GM12878 (cell line): ENCODE results near the gene FMOD. TPM values are rescaled to one million over a fixed set of nuclear protein-coding genes. Genes with fewer than 3 reads are reported as not detected.

ENCODE experiments used
- ATAC-seq: fragments of 200-7000 bp; cut with Tn5 transposase; 3 replicates; pipeline ENCODE4 v1.9.1; 2020; ENCODE audit warnings: mild to moderate bottlenecking, moderate library complexity
- BruUV-seq: library from RNA; stranded (reverse); fragments of 400-500 nt; replicated peaks from 2 replicates; lab custom pipeline; 2021; lab: Mats Ljungman, UMichigan
- CTCF ChIA-PET: fragments of 300-600 bp; sonication (Branson Sonifier 250); formaldehyde crosslinking; extraction: SDS; loops from one replicate; lab custom pipeline; 2021; ENCODE audit warnings: inconsistent platforms; lab: Yijun Ruan, JAX
- POLR2A ChIA-PET: fragments of 350-600 bp; formaldehyde crosslinking; extraction: SDS; loops from one replicate; lab custom pipeline; 2021; ENCODE audit warnings: inconsistent platforms; lab: Charles Lee
- RAD21 ChIA-PET: fragments of 300-600 bp; sonication (Branson Sonifier 250); formaldehyde crosslinking; loops from one replicate; lab custom pipeline; 2023; ENCODE audit warnings: antibody characterized with exemption; ENCODE audit not compliant: unreplicated experiment; lab: Charles Lee
- SMC1A ChIA-PET: fragments of 300-600 bp; sonication (Branson Sonifier 250); formaldehyde crosslinking; loops from one replicate; lab custom pipeline; 2023; ENCODE audit not compliant: unreplicated experiment, uncharacterized antibody; lab: Charles Lee
- DNase-seq: peaks from one replicate; pipeline ENCODE4 v3.0.0-alpha.2; 2011; ENCODE audit warnings: low read depth, low spot score
- FAIRE-seq: peaks from 3 replicates; lab custom pipeline; 2011; peaks lifted over from hg19 to GRCh38; lab: Jason Lieb, UNC
- H2AFZ ChIP-seq: 2 replicates; pipeline ENCODE4 v1.6.0; 2011; ENCODE audit warnings: low read depth, low read length, control low read depth; ENCODE audit not compliant: control insufficient read depth
- H3K27ac ChIP-seq: 2 replicates; pipeline ENCODE4 v1.5.1; 2011; ENCODE audit warnings: control low read depth; ENCODE audit not compliant: control insufficient read depth, insufficient read depth
- H3K27me3 ChIP-seq, 2 experiments: replicated peaks in 1 of 2; 2 replicates each; pipeline versions ENCODE4 v1.6.0 to v1.6.1; 2011; ENCODE audit warnings: low read length in 1 of 2; ENCODE audit not compliant: control insufficient read depth in 2 of 2, insufficient read depth in 2 of 2
- H3K36me3 ChIP-seq, 2 experiments: 2 replicates each; pipeline ENCODE4 v1.5.1; 2011; ENCODE audit warnings: low read length in 1 of 2; ENCODE audit not compliant: control insufficient read depth in 2 of 2, insufficient read depth in 2 of 2
- H3K4me1 ChIP-seq: 2 replicates; pipeline ENCODE4 v1.6.1; 2011; ENCODE audit warnings: mild to moderate bottlenecking, low read length, moderate library complexity, mixed read lengths; ENCODE audit not compliant: control insufficient read depth, insufficient read depth
- H3K4me2 ChIP-seq: 2 replicates; pipeline ENCODE4 v1.6.0; 2011; ENCODE audit warnings: control low read depth; ENCODE audit not compliant: control insufficient read depth, insufficient read depth
- H3K4me3 ChIP-seq: fragments of 200-600 bp; sonication (generic); 2 replicates; pipeline ENCODE4 v1.5.1; 2016
- H3K79me2 ChIP-seq: 2 replicates; pipeline ENCODE4 v1.6.0; 2011; ENCODE audit warnings: low read length; ENCODE audit not compliant: control insufficient read depth, insufficient read depth
- H3K9ac ChIP-seq: 2 replicates; pipeline ENCODE4 v1.8.0; 2011; ENCODE audit warnings: low read length, control low read depth, mixed read lengths; ENCODE audit not compliant: control insufficient read depth, insufficient read depth
- H3K9me3 ChIP-seq: replicated peaks from 3 replicates; pipeline ENCODE4 v1.5.1; 2011; ENCODE audit warnings: mild to moderate bottlenecking, low read length; ENCODE audit not compliant: control insufficient read depth, insufficient read depth
- H4K20me1 ChIP-seq: 2 replicates; pipeline ENCODE4 v1.6.0; 2011; ENCODE audit not compliant: control insufficient read depth, insufficient read depth
- ETV6 ChIP-seq, 2 experiments: fragments of 450-650 bp in 1 of 2; IDR thresholded peaks in 1 of 2; conservative IDR thresholded peaks in 1 of 2; 2 replicates each; pipeline ENCODE4 v1.6.1; 2014; ENCODE audit warnings: antibody characterized with exemption in 1 of 2, borderline replicate concordance in 1 of 2, low read depth in 1 of 2, mild to moderate bottlenecking in 1 of 2, moderate library complexity in 1 of 2
- MTA3 ChIP-seq: IDR thresholded peaks from 2 replicates; pipeline ENCODE4 v1.6.1; 2012; ENCODE audit warnings: low read length, inconsistent platforms, borderline replicate concordance
- NRF1 ChIP-seq: conservative IDR thresholded peaks from 2 replicates; pipeline ENCODE4 v1.6.1; 2011; ENCODE audit warnings: mild to moderate bottlenecking, low read depth, low read length, improper control_type of control experiment
- TBL1XR1 ChIP-seq: IDR thresholded peaks from 2 replicates; pipeline ENCODE4 v1.6.1; 2012; ENCODE audit warnings: low read depth, low read length, improper control_type of control experiment
- WGBS: methylation state at CpG from one replicate; pipeline ENCODE4 v1.1.6; 2016; ENCODE audit warnings: low lambda C conversion rate; ENCODE audit not compliant: insufficient replicate concordance, insufficient coverage; ENCODE audit errors: missing lambda C conversion rate; 5-methylcytosine and 5-hydroxymethylcytosine counted together
- in situ Hi-C: fragments of 300-500 bp; cut with MboI; formaldehyde crosslinking; loops from 9 replicates; pipeline ENCODE4 v1.14.3; 2018; ENCODE audit warnings: mixed read lengths
- intact Hi-C: fragments of 100-400 bp; cut with micrococcal nuclease; formaldehyde crosslinking; loops from one replicate; pipeline ENCODE4 v1.14.2; 2022; ENCODE audit not compliant: unreplicated experiment
- polyA plus RNA-seq, 11 experiments: library from polyadenylated mRNA; depleted of rRNA in 4 of 11; unstranded in 6 of 11; stranded (reverse) in 5 of 11; fragments of >200 nt; fragmentation: Nextera tagmentation in 4 of 11; fragmentation: Illumina TruSeq in 1 of 11; extraction: Ambion mirVana in 4 of 11; extraction: Trizol in 1 of 11; gene quantifications; 1 replicate in 1 of 11; 2 replicates in 10 of 11; pipeline versions ENCODE4 v1.2.1 to v1.2.3, GENCODE V29; 2011 to 2016; ENCODE audit warnings: inconsistent platforms in 2 of 11, missing spikeins in 2 of 11, low read depth in 1 of 11
- total RNA-seq, 4 experiments: library from RNA; depleted of rRNA in 3 of 4; stranded (reverse); fragments of >200 nt in 3 of 4; fragmentation: Illumina TruSeq in 1 of 4; extraction: Trizol in 1 of 4; gene quantifications; 2 replicates each; pipeline versions ENCODE4 v1.2.1 to v1.2.3, GENCODE V29; 2013 to 2021

The FMOD gene
- total and polyA plus RNA-seq, 10 of the 15 experiments (the other 5 are each of a cell fraction or from before 2014, with no cell fraction given): 0.03 to 0.26 (median 0.11) TPM; not detected in 7

- Histone ChIP-seq H3K27me3 (peaks cover 0 to 6% of the 10 kb centered on the region in 2 experiments; a peak in 1 of 4 replicates), H4K20me1 (no peaks in the 10 kb centered on the region), H3K79me2 (no peaks in the 10 kb centered on the region), H3K9me3 (no peaks in the 10 kb centered on the region), H3K9ac (no peak overlapping the region), H3K36me3 (no peaks in the 10 kb centered on the region), H3K4me1 (no peaks in the 10 kb centered on the region), H3K4me3 (no peak overlapping the region), H3K4me2 (no peak overlapping the region), H3K27ac (no peak overlapping the region), H2AFZ (no peak overlapping the region)
- SMC1A ChIA-PET: interaction anchor here (0.5 to 15.1 kb wide), 24 partner anchors 8 to 281 kb away, joined by 3 to 508 read pairs (median 4); partner anchors contain the start of genes BTG2, OPTC and PRELP
- no peak for DNase-seq
- RAD21 ChIA-PET: interaction anchor here (0.6 to 15.9 kb wide), 10 partner anchors 37 to 162 kb away, joined by 3 to 501 read pairs (median 8); no protein-coding TSS in a partner anchor
- in situ Hi-C loops: loop anchor here (5.0 kb wide), 2 partner anchors 98 to 143 kb away; no protein-coding TSS in a partner anchor
- no peak for FAIRE-seq
- intact Hi-C loops: no loop called here
- TF ChIP-seq MTA3 (no peak), TBL1XR1 (no peak), NRF1 (no peak), ETV6 (conservative IDR thresholded peaks at IDR 0.05 in 1 of 2, IDR thresholded peaks at IDR 0.05 in 1 of 2; ENCODE audit: borderline replicate concordance in 1 of 2, low read depth in 1 of 2) (no peak)
- ATAC-seq: no peak
- POLR2A ChIA-PET: interaction anchor here (0.6 to 1.3 kb wide), 7 partner anchors 9 to 96 kb away, joined by 3 to 5 read pairs (median 3); no protein-coding TSS in a partner anchor
- 37% methylated on average over 9 of the region's 9 CpGs for WGBS
- no TSS peak for BruUV-seq
- CTCF ChIA-PET: interaction anchor here (0.7 to 20.4 kb wide), 22 partner anchors 9 to 357 kb away, joined by 3 to 854 read pairs (median 22); partner anchors contain the start of genes BTG2, FMOD and PRELP
Observed at GRCh38 chr1:203343956-203344754, 6.8 kb downstream of the FMOD start.
